ENCODE results near the gene PLD4. TPM values are rescaled to one million over a fixed set of nuclear protein-coding genes. Genes with fewer than 3 reads are reported as not detected.
A peak's percentile ranks its signal among the peaks of the same experiment; 100 is the strongest.
"Not testable (repeated sequence)": the region's sequence is repeated elsewhere in the genome, so short reads cannot be mapped to it uniquely, and the experiment has no call there.

PLD4 gene
- total RNA-seq, 1 donor from 2014 or later: 0.27 TPM

DNA sequence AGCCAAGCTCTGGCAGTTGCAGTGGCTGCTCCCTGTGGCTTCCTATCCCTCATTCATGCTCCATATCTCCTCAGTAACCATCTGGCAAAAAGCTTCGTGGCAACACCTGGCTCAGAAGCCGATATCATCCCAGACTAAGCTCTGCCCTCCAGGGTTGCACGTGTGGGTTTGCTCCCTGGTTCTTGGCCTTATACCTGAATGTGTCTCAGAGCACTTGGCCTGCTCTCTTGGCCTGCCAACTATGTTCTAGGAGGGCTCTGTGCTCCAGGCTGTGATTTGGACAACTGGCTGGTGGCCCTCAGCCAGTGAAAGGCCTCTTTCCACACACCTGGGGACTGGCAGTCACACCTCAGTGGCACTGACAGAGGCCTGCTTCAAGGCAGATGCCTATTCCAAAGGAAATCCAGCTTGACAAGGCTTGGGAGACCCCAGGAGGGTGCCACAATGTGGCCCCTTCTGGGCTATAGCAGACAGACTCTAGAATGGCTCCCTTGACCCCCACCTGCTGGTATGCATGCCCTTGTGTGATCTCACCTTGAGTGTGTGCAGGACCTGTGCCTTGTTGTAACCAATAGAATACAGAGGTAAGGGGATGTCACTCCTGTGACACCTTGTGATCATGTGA lies 10.5 kb downstream of the PLD4 start:
- intact Hi-C loops (cut with micrococcal nuclease): no loop called here
- DNase-seq (no peak), ATAC-seq (no peak)

- DNase-seq: no peak
- no peak for ATAC-seq
- intact Hi-C loops (cut with micrococcal nuclease): no loop called here
These were observed 11.3 kb downstream of the PLD4 start for GRCh38 chr14:104935955-104936354.

DNA sequence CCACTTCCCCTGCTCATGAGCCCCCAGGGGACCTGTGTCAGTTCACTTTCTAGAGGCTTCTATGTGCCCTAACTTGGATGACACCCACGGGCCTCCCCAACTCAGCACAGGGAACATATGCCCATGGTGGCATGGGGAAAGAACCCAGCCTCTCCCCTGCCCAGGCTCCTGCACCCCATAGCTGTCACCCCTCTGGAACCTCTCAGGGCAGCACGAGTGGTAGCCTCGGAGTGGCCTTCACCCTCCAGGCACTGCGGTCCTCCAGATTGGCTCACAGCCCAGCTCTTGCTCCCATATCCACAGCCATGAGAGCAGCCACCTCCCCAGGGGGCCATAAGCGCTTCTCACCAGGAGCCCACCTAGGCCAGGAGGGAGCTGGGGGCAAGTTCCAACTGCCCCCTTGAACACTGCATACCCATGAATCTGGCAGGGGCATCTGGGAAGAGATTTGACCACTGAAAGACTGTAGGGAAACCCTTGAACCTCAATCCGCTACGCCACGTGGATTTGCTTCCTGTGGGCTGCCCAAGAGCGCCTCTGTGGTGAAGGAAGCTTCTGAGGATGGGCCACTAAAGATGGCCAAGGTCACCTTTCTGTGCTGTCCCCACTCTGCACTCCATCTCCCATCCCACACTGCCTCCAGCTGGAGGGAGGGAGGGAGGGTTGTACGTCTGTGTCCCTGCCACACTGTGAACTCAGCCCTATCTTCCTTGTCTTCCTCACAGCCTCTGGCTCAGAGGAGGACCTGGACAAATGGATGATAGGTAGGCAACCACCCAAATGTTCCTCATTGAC lies 11.9 kb downstream of the PLD4 start:
- intact Hi-C loops (cut with micrococcal nuclease): no loop called here
- no peak for DNase-seq
- no peak for ATAC-seq

- ATAC-seq (no peak), DNase-seq (no peak)
These were observed 12.5 kb downstream of the PLD4 start for GRCh38 chr14:104937161-104937560.

GRCh38 chr14:104937694-104938365 lies 13.2 kb downstream of the PLD4 start:
- ATAC-seq (no peak), DNase-seq (no peak)
- intact Hi-C loops (cut with micrococcal nuclease): no loop called here

More at GRCh38 chr14:104937161-104937560, 12.5 kb downstream of the PLD4 start:
- intact Hi-C loops (cut with micrococcal nuclease): no loop called here

DNA sequence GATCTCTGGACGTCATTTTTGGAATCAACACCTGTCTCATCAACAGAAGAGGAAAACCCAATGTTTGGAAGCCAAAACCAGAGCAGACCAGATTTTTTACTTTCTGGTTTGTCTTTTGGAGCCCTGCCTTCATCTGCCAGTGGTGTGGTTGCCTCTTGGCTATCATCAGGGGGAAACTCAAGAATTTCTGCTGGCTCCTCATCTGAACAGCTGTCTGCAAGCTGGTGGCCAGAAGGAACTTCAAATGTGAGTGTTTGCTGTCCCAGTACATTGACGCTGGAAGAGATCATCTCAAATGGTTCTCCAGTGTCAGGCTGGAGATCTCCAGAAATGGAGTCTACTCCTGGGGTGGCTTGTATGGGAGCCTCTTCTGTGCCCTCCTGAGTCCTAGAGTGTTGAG lies 13.8 kb downstream of the PLD4 start:
- intact Hi-C loops (cut with micrococcal nuclease): no loop called here
- DNase-seq (no peak), ATAC-seq (no peak)

- ATAC-seq (no peak), DNase-seq (no peak)
- intact Hi-C loops (cut with micrococcal nuclease): no loop called here
These were observed 14.3 kb downstream of the PLD4 start for GRCh38 chr14:104938960-104939359.

- intact Hi-C loops (cut with micrococcal nuclease): no loop called here
- ATAC-seq: no peak
- DNase-seq: no peak
These were observed 15.2 kb downstream of the PLD4 start for GRCh38 chr14:104939666-104940410.

- ATAC-seq: no peak
- intact Hi-C loops (cut with micrococcal nuclease): no loop called here
These were observed 16.0 kb downstream of the PLD4 start for GRCh38 chr14:104940526-104941150.

DNA sequence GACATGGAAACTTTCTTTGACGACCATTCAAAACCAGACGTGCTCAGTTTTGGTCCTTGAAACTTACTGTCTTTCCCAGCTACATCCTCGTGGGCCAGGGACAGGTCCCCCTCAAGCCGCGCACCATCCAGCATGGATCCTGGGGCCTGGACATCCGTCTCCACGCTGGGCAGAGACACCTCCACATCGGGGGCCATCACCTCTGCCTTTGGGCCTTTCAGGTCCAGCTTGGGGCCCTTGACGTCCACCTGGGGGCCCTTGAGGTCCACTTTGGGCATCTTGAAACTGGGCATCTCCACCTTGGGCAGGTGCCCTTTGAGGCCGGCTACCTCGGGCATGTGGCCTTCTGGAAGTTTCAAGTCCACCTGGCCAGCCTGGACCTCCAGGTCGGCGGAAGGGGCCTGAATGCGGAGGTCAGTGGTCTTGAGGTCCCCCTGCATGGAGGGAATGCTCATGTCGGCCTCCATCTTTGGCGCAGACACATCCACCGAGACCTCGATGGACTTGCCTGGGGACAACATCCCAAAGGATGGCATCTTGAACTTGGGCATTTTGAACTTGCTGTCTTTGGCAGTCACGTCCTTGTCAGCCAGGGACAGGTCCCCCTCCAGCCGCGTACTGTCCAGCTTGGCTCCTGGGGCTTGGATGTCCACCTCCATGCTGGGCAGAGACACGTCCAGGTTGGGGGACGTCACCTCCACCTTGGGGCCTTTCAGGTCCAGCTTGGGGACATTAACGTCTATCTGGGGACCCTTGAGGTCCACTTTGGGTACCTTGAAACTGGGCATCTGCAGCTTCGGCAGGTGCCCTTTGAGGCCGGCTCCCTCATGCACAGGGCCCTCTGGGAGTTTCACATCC lies 17.1 kb downstream of the PLD4 start:
- ATAC-seq (no peak), DNase-seq (no peak)
- intact Hi-C loops (cut with micrococcal nuclease): no loop called here

More at GRCh38 chr14:104940526-104941150, 16.0 kb downstream of the PLD4 start:
- DNase-seq: no peak

DNA sequence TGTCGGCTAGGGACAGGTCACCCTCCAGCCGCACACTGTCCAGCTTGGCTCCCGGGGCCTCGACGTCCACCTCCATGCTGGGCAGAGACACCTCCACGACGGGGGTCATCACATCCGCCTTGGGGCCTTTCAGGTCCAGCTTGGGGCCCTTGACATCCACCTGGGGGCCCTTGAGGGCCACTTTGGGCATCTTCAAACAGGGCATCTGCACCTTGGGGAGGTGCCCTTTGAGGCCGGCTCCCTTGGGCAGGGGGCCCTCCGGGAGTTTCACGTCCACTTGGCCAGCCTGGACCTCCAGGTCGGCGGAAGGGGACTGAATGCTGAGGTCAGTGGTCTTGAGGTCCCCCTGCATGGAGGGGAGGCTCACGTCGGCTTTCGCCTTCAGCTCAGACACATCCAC lies 17.9 kb downstream of the PLD4 start:
- DNase-seq (no peak), ATAC-seq (no peak)
- intact Hi-C loops (cut with micrococcal nuclease): no loop called here

- DNase-seq: peak; percentile 19
- not testable (repeated sequence) for ATAC-seq
These were observed 18.7 kb downstream of the PLD4 start for GRCh38 chr14:104943216-104944015.

GRCh38 chr14:104944016-104944308 lies 19.3 kb downstream of the PLD4 start:
- DNase-seq; intact Hi-C loops (cut with micrococcal nuclease); ATAC-seq: not testable (repeated sequence)

More at GRCh38 chr14:104943216-104944015, 18.7 kb downstream of the PLD4 start:
- intact Hi-C loops (cut with micrococcal nuclease): not testable (repeated sequence)

DNA sequence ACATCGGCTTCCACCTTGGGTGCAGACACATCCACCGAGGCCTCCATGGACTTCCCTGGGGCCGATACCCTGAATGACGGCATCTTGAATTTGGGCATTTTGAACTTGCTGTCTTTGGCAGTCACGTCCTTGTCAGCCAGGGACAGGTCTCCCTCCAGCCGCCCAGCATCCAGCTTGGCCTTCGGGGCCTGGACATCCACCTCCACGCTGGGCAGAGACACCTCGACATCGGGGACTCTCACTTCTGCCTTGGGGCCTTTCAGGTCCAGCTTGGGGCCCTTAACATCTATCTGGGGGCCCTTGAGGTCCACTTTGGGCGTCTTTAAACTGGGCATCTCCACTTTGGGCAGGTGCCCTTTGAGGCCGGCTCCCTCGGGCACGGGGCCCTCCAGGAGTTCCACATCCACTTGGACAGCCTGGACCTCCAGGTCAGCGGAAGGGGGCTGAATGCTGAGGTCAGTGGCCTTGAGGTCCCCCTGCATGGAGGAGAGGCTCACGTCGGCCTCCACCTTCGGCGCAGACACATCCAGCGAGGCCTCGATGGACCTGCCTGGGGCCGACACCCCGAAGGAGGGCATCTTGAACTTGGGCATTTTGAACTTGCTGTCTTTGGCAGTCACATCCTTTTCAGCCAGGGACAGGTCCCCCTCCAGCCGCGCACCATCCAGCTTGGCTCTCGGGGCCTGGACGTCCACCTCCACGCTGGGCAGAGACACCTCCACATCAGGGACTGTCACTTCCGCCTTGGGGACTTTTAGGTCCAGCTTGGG lies 19.9 kb downstream of the PLD4 start:
- DNase-seq: peak; percentile 6
- ATAC-seq; intact Hi-C loops (cut with micrococcal nuclease): not testable (repeated sequence)

DNA sequence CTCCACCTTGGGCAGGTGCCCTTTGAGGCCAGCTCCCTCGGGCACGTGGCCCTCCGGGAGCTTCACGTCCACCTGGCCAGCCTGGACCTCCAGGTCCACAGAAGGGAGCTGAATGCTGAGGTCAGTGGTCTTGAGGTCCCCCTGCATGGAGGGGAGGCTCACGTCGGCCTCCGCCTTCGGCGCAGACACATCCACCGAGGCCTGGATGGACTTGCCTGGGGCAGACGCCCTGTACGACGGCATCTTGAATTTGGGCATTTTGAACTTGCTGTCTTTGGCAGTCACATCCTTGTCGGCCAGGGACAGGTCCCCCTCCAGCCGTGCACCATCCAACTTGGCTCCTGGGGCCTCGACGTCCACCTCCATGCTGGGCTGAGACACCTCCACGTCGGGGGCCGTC lies 20.6 kb downstream of the PLD4 start:
- peak; percentile 21 for DNase-seq
- ATAC-seq; intact Hi-C loops (cut with micrococcal nuclease): not testable (repeated sequence)

GRCh38 chr14:104945986-104946965 lies 21.6 kb downstream of the PLD4 start:
- intact Hi-C loops (cut with micrococcal nuclease): not testable (repeated sequence)

More at GRCh38 chr14:104945986-104946965, 21.6 kb downstream of the PLD4 start:
- ATAC-seq: not testable (repeated sequence)
- DNase-seq: peak; percentile 21

Data from left ventricle myocardium superior (tissue), 1 donor.